Ovary (tissue), 9 donors: ENCODE results near the gene KIAA0586. TPM values are rescaled to one million over a fixed set of nuclear protein-coding genes. Genes with fewer than 3 reads are reported as not detected.

Experiments
- DNase-seq, 5 donors: peaks; one replicate each; pipeline ENCODE4 v3.0.0-alpha.2; 2019 to 2020
- H3K27ac ChIP-seq, 2 donors: fragments of 200-600 bp; one replicate each; pipeline versions ENCODE4 v1.5.1 to v1.8.0; 2019 to 2022
- H3K27me3 ChIP-seq: fragments of 200-600 bp; one replicate; pipeline ENCODE4 v1.8.0; 2022
- H3K36me3 ChIP-seq: fragments of 200-600 bp; sonication (generic); one replicate; pipeline ENCODE4 v1.5.1; 2019
- H3K4me1 ChIP-seq: one replicate; pipeline ENCODE4 v1.8.1; 2013; ENCODE audit warnings: mild to moderate bottlenecking, moderate library complexity; ENCODE audit not compliant: insufficient read depth
- H3K4me3 ChIP-seq: fragments of 200-600 bp; sonication (generic); one replicate; pipeline ENCODE4 v1.5.1; 2017
- H3K9me3 ChIP-seq, 2 donors: fragments of 200-600 bp in 1 of 2; sonication (generic) in 1 of 2; one replicate each; pipeline versions ENCODE4 v1.5.1 to v1.8.1; 2013 to 2019; ENCODE audit warnings: mild to moderate bottlenecking in 1 of 2, moderate library complexity in 1 of 2
- CTCF ChIP-seq, 3 donors: fragments of 450-650 bp in 2 of 3; fragments of 200-600 bp in 1 of 3; IDR thresholded peaks; one replicate each; pipeline versions ENCODE4 v1.5.1 to v1.8.0; 2016 to 2022; ENCODE audit warnings: antibody characterized with exemption in 3 of 3, mild to moderate bottlenecking in 1 of 3
- EP300 ChIP-seq: sonication (generic); formaldehyde crosslinking; IDR thresholded peaks from one replicate; pipeline ENCODE4 v1.6.1; 2017; ENCODE audit warnings: antibody characterized with exemption
- POLR2A ChIP-seq: fragments of 450-650 bp; IDR thresholded peaks from one replicate; pipeline ENCODE4 v1.6.1; 2017; ENCODE audit warnings: antibody characterized with exemption, mild to moderate bottlenecking, moderate library complexity
- WGBS, 3 donors: extraction: QIAGEN DNeasy Blood & Tissue Kit in 1 of 3; methylation state at CpG; one replicate each; pipeline versions ENCODE4 v1.1.5 to v1.1.7; 2013 to 2017; 5-methylcytosine and 5-hydroxymethylcytosine counted together
- intact Hi-C, 4 donors: fragments of 100-400 bp; cut with DNase I; formaldehyde crosslinking; loops; one replicate each; pipeline versions ENCODE4 v1.11.0 to v1.15.1; 2022 to 2023
- polyA plus RNA-seq, 2 donors: library from polyadenylated mRNA; stranded (reverse); fragments of 200-250 nt in 1 of 2; fragments of 350-450 nt in 1 of 2; fragmentation: Illumina TruSeq in 1 of 2; extraction: RNeasy Lipid Tissue Mini Kit (QIAGEN cat#74804) in 1 of 2; gene quantifications; one replicate each; pipeline ENCODE4 v1.2.3, GENCODE V29; 2013 to 2014
- total RNA-seq, 7 donors: library from RNA; depleted of rRNA in 2 of 7; stranded (reverse); fragments of >200 nt in 2 of 7; fragmentation: NEBNext Ultra II Directional in 3 of 7; extraction: Animal tissue kit (Norgen Biotek cat#: 25700) in 3 of 7; gene quantifications; one replicate each; pipeline versions ENCODE4 v1.1.0 to v1.2.4, GENCODE V29; 2016 to 2023
- donor health status: DM: no; HTN: no; CAD: no; lungs with moderate emphysema.
- donor health status: DM: no; HTN: no; CAD: no.
- donor health status: Bipolar disorder and iron deficiency.
- donor health status: DM: yes; HTN: yes; CAD: no.
- donor health status: DM: no; HTN: no; CAD: no.
- donor health status: DM: yes; HTN: yes; CAD: no.

KIAA0586 gene
- total and polyA plus RNA-seq, 9 donors: 4.6 to 19.1 (median 13.7) TPM

GRCh38 chr14:58540749-58541632 is 113.5 kb downstream of the KIAA0586 start:
- no peaks in the 10 kb centered on the region for H3K4me1 ChIP-seq
- no peak for DNase-seq
- H3K4me3 ChIP-seq: no peak overlapping the region
- H3K9me3 ChIP-seq: no peaks in the 10 kb centered on the region
- no peaks in the 10 kb centered on the region for H3K27me3 ChIP-seq
- no peaks in the 10 kb centered on the region for H3K36me3 ChIP-seq
- 75 to 82% (median 80%) methylated on average over 1 of the region's 1 CpG for WGBS, 3 donors
- H3K27ac ChIP-seq: no peak overlapping the region
- intact Hi-C loops: no loop called here
- no peak for TF ChIP-seq POLR2A
- TF ChIP-seq EP300: no peak
- TF ChIP-seq CTCF (IDR thresholded peaks at IDR 0.05): no peak

- Histone ChIP-seq H3K4me1 (no peaks in the 10 kb centered on the region), H3K27ac (no peak overlapping the region), H3K9me3 (no peaks in the 10 kb centered on the region), H3K27me3 (no peaks in the 10 kb centered on the region), H3K4me3 (no peak overlapping the region), H3K36me3 (no peaks in the 10 kb centered on the region)
- intact Hi-C loops: no loop called here
- 81 to 88% (median 86%) methylated on average over 2 of the region's 2 CpGs for WGBS, 3 donors
- no peak for DNase-seq
- TF ChIP-seq EP300 (no peak), CTCF (IDR thresholded peaks at IDR 0.05) (no peak), POLR2A (no peak)
Observed at GRCh38 chr14:58541633-58542022, 114.1 kb downstream of the KIAA0586 start.

- H3K9me3 ChIP-seq: no peaks in the 10 kb centered on the region
- H3K27ac ChIP-seq: no peak overlapping the region
- H3K4me3 ChIP-seq: no peak overlapping the region
- H3K4me1 ChIP-seq: no peaks in the 10 kb centered on the region
- WGBS, 3 donors: 97 to 100% (median 98%) methylated on average over 1 of the region's 1 CpG
- intact Hi-C loops: no loop called here
- no peaks in the 10 kb centered on the region for H3K27me3 ChIP-seq
- TF ChIP-seq POLR2A: no peak
- TF ChIP-seq EP300: no peak
- no peak for TF ChIP-seq CTCF (IDR thresholded peaks at IDR 0.05)
- H3K36me3 ChIP-seq: no peaks in the 10 kb centered on the region
- DNase-seq: no peak
Observed at GRCh38 chr14:58543253-58543652, 115.7 kb downstream of the KIAA0586 start.

- Histone ChIP-seq H3K27ac (no peak overlapping the region), H3K4me3 (no peak overlapping the region), H3K9me3 (no peaks in the 10 kb centered on the region), H3K36me3 (no peaks in the 10 kb centered on the region), H3K4me1 (no peaks in the 10 kb centered on the region), H3K27me3 (no peaks in the 10 kb centered on the region)
- no peak for TF ChIP-seq EP300
- TF ChIP-seq CTCF (IDR thresholded peaks at IDR 0.05): no peak
- TF ChIP-seq POLR2A: no peak
- 89 to 90% (median 89%) methylated on average over 10 of the region's 10 CpGs for WGBS, 3 donors
- DNase-seq: no peak
- intact Hi-C loops: no loop called here
Observed at GRCh38 chr14:58547649-58548048, 120.1 kb downstream of the KIAA0586 start.
